Ramos (cell line): ENCODE results near the gene AHNAK.
"Not testable (repeated sequence)": the region's sequence is repeated elsewhere in the genome, so short reads cannot be mapped to it uniquely, and the experiment has no call there.

ENCODE experiments used
- in situ Hi-C: fragments of 300-500 bp; cut with MboI; formaldehyde crosslinking; loops from one replicate; pipeline ENCODE4 v1.14.3; 2022; ENCODE audit warnings: low sequenced_read_pairs; ENCODE audit not compliant: unreplicated experiment

The AHNAK gene

DNA sequence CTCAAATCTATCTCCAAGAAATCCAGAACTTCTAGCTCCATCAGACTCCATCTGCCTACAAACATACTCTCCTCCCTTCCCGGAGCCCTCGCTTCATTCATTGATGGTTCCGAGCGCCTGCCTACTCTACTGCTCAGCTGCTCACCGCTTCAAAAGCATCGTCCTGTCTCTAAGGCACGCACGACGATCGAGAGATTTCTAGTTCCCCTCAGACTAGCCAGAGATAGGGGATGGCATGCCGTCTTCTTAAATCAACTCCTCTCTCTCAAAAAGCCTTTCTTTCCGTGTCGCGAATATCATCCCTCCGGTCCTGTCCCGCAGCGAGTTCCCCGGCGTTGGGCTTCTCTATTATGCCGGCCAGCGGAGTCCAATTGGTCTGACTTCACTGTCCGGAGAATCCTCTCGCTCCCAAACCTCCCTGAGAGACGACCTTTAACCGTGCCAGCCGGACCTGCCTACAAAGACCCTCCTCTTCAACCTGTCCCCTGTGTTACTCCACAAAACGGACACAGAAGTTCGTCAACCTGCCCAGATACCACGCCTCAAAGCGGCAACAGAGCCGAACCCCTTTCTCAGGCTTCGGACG is 26.5 kb upstream of the AHNAK start:
- in situ Hi-C loops = no loop called here

DNA sequence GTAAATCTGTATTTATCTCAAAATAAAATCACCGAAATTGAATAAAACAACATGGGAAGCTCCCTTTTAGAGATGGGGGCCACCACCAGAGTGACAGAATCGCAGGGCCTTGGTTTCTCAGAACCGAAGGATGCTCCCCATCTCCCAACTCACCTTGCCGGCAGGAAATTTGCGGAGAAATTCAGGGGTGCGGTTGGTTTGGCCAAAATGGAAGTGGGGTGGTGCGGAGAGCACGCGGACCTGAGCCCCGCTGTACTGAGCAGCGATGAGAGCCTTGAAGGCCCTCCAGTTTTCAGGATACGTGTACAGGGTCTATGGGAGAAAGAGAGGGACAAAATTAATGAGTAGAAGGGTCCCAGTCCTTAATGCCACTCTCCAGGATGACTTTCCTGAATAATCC is 25.8 kb upstream of the AHNAK start:
- in situ Hi-C loops = no loop called here

DNA sequence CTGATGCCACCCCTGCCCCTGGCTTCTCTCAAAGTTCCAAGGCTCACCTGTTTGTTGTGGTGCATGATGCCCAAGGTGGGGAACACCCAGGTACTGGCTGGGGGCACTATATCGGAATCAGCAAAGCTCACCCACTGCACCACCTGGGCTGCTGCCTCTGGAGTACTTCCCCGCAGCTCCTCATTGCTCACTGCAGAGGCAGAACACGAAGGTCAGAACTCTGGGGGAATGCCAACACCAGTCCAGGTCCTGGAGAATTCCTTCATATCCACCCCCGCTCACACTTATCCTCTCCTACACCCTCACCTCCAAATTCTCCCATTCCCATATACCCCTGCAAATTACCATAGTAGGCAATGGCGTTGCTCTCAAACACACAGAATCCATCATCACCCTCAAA is 24.9 kb upstream of the AHNAK start:
- in situ Hi-C loops = not testable (repeated sequence)

DNA sequence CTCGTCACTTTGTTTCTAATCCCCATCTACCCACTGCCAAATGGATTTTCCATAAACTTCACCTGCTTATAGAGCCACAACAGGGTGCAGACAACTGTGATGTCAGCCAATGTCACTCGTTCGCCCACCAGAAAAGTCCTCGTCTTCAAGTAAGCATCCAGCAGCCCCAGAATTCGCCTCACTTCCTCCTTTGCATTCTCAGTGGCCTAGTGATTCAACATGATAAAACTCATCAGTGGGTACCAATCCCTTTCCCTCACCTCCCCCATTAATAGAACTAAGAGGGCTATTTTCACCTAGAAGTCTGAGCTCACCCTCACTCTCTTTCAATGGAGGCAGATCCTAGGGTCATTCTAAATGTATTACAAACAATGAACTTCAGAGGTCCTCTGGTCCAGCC is 24.3 kb upstream of the AHNAK start:
- in situ Hi-C loops = not testable (repeated sequence)

DNA sequence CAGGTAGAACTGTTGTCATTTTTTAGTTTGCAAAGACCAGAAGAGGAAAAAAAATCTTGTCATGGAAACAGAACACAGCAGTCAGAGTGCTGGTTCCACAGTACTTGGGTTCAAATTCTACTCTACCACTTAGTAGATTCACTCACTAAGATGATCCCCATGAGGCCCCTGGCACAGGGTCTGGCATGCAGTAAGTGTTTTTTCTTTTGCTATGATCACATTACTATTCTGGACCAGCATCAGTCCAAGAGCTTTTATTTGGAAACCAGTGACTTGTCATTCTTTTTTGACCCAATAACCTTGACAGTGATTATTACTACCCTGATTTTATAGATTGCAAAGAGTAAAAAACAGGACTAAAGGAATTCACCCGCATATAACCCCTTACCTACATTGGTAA is 23.0 kb upstream of the AHNAK start:
- in situ Hi-C loops = no loop called here

DNA sequence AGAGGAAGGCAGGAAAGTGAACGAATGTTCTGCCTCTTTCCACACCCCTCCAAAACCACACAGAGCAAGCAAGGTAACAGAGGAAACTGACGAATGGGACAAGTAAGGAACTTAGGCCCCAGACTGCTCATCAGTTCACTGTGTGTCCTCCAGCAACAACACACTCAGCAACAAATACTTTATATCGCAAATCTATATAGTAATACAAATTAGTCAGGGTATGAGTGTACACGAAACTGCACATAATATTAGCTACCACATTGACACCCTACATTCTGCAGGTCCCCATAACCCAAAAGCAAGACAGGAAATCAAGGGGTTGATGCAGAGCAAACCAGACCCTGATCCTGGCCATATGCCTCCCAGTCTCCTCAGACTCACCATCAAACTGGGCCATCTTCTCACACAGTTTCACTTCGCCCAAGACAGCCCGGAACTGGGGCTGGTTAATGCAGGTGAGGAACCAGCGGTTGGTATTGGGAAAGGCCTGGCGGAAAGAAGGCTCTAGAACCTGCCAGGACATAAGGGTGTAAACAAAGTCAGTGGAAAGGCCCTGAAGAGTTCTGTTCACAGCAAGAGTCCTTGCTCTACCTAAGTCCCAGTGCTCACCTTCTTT is 20.5 kb upstream of the AHNAK start:
- in situ Hi-C loops = no loop called here

DNA sequence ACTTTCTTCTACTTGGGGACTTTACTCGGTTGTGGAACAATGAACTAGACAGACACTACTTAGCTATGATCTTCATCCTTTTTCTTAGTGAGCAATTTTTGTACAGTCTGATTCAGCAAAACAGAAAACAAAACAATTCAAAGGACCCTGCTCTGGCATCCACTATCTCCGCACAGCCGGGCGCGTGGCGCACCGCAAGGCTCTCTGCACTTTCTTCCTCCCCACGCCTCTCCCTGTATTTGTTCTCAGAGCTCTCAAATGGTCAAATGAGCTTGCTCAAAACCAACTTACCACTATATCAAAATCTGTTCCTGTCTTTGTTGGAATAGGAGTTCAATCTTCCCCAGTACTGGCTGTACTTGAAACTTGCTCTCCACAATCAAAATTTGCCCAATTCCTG is 19.6 kb upstream of the AHNAK start:
- in situ Hi-C loops = no loop called here

DNA sequence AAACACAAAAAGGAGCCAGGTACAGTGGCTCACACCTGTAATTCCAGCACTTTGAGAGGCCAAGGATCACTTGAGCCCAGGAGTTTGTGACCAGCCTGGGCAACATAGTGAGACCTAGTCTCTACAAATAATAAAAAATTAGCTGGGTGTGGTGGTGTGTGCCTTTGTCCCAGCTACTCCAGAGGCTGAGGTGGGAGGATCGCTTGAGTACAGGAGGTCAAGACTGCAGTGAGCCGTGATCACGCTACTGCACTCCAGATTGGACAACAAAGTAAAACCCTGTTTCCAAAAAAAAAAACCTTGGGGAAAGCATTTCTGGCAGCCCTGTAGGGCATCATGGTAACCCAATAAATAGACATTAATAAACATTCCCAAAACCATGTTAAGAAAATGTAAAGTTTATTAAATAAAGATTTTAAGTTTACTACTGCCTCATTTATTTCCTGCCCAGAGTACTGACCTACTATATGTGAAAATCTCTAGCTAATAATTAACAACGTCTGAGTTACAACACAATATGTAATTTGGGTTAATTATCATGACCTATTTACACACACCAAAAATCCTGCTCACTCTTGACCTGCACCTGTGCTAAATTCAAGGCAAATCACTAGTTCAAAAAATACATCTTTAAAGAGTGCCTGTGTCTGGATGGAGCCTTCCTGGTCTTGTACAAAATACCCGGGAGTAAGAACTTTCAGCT is 18.6 kb upstream of the AHNAK start:
- in situ Hi-C loops = no loop called here

DNA sequence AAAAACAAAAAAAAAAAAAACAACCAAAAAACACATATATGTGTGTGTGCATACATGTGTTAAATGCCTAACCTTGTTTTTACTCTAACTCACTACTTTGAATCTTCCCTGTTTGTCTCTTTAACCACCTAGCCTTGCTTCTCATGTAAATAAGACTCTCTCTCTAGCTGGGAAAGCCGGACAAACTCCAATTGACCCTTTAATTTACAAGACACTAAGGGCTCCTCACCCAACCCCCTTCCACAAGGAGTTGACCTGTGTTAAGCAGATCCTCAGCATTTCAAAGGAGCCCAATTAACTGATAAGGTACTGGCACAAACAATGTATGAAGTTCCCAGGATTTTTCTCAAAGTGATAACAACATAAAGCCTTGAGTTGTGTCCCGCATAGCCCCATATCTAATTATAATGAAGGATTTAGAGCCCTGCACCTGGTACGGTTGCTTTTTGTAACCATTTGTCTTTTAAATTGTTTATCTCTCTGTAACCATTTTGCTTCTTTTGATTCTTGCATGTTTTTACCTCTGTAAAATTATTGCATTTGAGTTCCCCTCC is 15.1 kb upstream of the AHNAK start:
- in situ Hi-C loops = not testable (repeated sequence)

DNA sequence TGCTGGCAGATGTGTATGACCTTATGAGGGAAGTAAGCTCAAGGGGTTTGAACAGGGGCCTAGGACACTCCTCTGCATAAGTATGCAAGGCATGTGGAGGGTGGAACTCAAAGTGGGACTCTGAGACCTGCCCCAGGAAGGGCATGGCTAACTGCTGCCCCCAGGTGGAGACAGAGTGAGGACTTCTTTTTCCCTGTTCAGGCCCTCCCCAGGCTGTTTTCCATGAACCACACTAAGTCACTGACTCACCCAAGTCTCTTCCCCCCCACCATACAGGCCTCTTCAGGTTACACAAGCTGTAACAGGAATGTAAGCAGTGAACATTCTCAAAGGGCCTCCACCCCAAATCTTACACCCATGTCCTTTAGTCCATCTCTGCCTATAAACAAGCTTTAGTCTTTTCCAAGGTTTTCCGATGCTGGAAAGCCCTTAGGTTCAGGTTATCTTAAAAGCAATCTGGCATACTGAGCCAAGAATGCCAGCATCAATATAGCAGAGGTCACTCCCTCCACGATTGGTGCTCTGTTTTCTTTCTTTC is 14.0 kb upstream of the AHNAK start:
- in situ Hi-C loops = no loop called here

DNA sequence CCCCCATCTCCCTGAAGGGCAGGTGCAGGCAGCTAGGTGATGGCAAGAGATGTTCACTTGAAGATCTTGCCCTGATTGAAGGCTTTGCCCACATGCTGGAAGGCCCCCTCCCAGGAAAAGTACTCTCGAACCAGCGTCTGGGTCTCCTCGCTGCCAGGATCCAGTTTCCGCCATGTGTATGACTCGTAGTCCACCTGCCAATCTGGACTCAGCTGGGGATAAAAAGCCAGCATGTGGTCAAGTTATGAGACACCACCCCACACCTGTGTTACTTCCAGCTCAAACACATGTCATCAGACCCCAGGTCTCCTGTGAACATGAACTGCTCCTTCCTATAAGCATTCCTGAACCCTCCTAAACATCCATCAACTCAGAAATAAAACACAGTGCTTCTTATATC is 13.0 kb upstream of the AHNAK start:
- in situ Hi-C loops = loop anchor here (5.0 kb wide), 1 partner anchor 137 kb away; no protein-coding TSS in a partner anchor

DNA sequence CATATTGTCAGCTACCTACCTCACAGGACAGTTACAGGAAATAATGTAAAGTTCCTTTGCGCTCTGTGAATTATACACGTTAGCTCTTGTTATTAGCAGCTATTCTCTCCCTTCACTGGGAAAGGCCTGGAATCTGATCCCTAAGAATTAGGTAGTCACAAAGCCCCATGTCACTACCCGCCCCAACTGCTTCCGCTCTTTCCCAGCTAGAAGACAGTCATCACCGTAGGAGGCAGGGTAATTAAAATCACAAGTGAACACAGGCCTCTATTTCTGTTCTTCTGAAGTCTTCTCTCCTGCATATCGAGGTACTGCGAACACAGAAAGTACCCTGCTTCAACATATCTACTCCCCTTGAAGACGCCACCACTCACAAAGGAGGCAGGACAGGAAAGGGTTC is 12.6 kb upstream of the AHNAK start:
- in situ Hi-C loops = loop anchor here (5.0 kb wide), 1 partner anchor 137 kb away; no protein-coding TSS in a partner anchor

DNA sequence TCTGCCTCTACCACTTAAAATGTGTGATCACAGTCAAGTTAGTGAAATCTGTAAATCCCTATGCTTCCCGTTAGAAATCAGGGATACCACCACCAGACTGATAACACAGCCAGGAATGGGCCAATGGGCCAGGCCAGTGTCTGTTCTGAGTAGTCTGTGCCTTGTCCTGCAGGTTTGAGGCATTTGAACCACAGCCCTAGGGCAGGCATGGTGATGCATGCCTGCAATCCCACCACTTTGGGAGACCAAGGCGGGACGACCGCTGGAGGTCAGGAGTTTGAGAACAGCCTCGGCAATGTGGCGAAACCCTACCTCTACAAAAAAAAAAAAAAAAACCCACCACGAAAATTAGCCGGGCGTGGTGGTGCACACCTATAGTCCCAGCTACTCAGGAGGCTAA is 12.1 kb upstream of the AHNAK start:
- in situ Hi-C loops = loop anchor here (5.0 kb wide), 1 partner anchor 136 kb away; no protein-coding TSS in a partner anchor

DNA sequence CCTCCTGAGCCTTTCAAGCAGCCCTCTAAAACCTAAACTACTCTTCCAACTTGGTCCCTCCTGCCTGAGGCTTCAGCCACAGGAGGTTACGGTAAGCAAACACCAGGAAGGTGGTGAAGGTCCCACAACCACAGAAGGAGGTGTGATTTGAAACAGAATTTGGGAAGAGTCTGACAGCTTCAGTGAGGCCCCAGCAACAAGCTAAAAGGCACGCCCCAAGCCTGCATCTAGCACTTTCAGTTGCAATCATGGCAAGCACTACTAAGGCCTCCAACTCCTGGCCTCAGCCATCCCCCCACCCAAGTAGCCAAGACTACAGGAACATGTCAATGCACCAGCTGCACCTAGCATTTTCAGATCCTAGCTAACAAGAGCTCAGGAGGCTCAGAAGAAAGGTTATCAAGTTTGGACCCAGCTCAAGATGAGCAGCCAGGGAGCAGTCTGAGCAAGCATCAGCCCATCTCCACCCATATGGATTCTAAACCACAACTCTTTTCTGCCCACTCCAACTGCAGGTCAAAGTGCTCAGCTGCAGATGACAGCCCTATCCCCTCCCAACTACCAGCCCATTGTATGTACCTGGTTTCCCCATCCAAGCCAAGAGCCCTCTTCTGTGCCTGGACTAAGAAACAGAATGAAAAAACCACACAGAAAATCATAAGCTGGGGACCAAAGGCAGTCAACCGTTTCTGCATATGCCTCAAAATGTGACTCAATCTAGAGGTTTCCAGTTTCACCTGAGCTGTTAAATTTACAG is 10.4 kb upstream of the AHNAK start:
- in situ Hi-C loops = loop anchor here (5.0 kb wide), 1 partner anchor 135 kb away; no protein-coding TSS in a partner anchor

DNA sequence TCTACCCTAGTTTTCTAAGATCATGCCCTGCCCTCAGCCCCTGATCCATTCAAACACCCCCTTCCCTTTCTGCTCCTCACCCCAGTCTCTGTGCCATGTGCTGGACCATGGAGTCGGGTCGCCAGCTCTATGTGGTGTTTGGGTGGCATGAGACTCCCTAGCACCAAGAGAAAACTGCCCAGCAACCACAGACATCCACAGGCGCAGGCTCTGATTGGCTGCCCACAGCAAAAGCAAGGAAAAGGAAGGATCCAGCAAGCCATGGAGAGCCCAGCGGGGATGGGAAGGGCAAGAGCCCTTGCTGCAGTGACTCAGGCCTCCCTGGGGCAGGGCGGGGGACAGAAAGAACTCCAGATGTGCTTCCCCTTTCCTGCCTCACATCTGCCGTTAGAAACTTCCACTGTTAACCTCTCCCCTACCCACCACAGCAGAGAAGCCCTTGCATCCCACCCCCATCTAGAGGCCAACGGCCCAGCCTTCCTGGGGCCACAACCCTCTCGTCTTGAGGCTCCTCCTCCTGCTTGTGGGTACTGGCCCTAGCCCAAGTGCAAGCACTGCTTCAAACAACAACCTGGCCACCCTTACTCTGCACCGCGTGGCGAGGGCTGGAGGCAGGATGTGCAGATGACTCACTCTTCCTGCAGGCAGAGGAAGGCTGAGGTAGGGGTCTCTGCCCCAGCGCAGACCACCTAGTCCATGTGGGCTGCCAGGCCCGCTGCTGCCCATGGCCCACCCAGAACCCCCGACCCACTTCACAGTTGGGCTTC is 9.7 kb upstream of the AHNAK start:
- in situ Hi-C loops = loop anchor here (5.0 kb wide), 1 partner anchor 134 kb away; no protein-coding TSS in a partner anchor

DNA sequence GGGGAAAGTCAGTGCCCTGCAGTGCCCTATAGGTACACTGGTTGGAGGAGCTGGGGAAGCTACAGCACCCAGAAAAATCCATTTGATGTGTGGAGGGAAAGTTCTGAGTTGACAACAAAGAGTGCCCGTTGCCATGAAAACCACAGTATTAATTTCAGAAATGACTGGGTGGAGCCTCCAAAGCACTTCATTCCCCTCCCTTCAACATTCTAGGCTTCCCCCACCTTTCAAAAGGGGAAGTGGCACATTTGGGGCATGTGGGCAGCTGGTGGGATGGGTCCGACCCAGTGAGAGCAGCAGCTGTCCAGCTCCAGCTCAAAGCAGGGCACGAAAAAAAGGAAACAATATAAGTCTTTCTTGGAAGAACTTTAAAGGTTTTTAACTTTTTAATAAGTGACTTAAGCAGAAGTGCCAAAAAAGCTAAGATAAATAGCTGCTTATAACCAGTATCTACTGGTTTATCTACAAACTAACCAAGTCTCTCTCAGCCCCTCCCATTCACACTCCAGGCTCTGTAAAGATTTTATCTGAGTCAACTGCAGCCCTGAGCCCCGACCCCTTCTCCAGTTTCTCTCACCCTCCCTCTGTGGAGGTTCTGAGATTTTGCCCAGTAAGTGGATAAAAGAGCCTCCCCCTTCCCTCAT is 9.0 kb upstream of the AHNAK start:
- in situ Hi-C loops = loop anchor here (5.0 kb wide), 1 partner anchor 133 kb away; no protein-coding TSS in a partner anchor

DNA sequence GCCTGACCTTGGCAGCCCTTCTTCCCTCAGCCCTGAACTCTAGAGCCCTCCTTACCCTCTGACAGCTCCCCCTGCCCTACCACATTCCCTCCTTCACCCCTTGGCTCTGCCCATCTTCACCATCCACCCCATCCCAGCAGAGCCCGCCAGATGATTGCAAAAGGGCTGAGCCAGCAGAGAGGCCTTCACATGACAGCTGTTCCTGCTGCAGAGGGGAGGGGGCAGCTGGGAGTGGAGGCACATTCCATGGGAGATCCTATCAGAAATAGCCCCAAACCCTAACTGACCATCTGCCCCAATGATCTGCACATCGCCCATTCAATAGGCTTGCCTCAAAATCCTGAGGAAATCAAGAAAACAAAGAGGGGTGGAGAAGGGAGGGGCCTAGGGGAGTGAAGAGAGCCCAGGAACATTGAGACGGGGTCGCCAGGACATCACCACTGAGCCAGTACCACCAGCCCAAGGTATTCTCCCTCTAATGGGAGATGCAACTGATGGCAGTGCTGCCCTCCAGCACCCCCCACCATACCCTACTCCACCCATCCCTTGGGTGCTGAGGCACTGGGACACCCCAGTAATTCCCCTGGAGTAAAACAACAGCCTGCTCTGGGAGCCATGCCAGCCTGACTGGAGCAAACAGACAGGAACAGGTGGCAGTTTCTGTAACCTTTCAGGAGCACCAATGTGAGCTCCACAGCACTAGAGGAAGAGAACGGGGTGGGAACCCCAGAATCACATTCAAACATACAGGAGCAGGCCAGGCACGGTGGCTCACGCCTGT is 8.0 kb upstream of the AHNAK start:
- in situ Hi-C loops = loop anchor here (5.0 kb wide), 1 partner anchor 132 kb away; no protein-coding TSS in a partner anchor

DNA sequence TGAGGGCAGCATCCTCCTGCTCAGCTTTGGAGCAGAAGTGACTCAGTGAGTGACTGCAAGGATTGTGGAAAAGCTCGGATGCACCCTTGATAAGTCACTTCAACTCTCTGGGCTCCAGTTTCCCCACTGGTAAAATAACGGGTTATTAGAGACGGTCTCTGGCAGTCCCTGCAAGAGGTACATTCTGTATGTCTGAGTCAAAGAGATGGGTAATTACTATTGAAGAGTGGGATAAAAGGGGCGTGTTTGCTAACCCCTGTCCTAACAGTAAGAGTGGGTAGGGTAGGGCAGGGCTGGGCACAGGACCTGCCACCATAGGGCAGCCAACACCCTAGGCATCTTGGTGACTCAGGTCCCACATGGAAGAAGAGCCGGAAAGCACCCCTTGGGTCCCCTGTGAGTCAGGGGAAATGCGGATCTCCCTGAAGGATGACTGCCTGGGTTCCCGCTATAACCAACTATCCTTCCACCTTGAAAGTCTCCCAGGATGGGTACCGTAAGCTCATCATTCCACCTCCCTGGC is 7.3 kb upstream of the AHNAK start:
- in situ Hi-C loops = no loop called here
